ENCODE results near the gene VWA8. TPM values are rescaled to one million over a fixed set of nuclear protein-coding genes. Genes with fewer than 3 reads are reported as not detected.

Gene VWA8
- total RNA-seq, 1 experiment from 2014 or later: 22.6 TPM

DNA sequence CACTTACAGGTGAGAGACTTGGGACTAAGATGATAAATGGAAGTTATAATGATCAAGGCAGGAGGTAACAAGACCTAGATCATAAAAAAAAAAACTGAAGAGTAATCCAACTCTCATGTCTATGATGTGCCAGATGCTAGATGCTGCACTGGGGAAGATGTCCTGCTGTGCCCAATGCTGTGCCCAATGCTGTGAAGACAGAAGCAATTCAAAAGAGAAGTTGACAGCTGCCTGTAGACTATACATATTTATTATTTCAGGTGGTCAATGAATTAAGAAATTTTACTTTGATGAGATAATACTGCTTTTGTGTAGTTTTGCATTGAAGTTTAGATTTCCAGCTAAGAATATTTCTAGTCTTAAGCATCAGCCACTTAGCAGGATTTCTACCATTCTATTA is 21.5 kb downstream of the VWA8 start:
- CTCF ChIA-PET: no interaction called here
- DNase-seq (ENCODE audit: low read depth, low spot score): no peak
- H2AFZ ChIP-seq (ENCODE audit: low read depth, low read length, poor library complexity, severe bottlenecking): no peak overlapping the region
- no TSS peak for BruUV-seq (replicated peaks)
- POLR2A ChIA-PET: no interaction called here
- no peaks in the 10 kb centered on the region for H3K9me3 ChIP-seq (ENCODE audit: control insufficient read depth in 1 of 2, insufficient read depth in 1 of 2, low read depth in 1 of 2, low read length in 2 of 2)
- TF ChIP-seq CBX3 (IDR thresholded peaks at IDR 0.05; ENCODE audit: low read depth): no peak
- TF ChIP-seq, protein P1, sequence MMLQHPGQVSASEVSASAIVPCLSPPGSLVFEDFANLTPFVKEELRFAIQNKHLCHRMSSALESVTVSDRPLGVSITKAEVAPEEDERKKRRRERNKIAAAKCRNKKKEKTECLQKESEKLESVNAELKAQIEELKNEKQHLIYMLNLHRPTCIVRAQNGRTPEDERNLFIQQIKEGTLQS (IDR thresholded peaks at IDR 0.05): no peak
- no peak for TF ChIP-seq RAD21 (IDR thresholded peaks at IDR 0.05; ENCODE audit: low read depth)
- no peak for TF ChIP-seq JUND (IDR thresholded peaks at IDR 0.05)
- no peak for TF ChIP-seq CEBPB (IDR thresholded peaks at IDR 0.05; ENCODE audit: low read depth)
- no peak for TF ChIP-seq ZFX (IDR thresholded peaks at IDR 0.05)
- no peak for TF ChIP-seq POLR2AphosphoS5 (IDR thresholded peaks at IDR 0.05; ENCODE audit: low read depth, low read length)
- TF ChIP-seq, protein P2, sequence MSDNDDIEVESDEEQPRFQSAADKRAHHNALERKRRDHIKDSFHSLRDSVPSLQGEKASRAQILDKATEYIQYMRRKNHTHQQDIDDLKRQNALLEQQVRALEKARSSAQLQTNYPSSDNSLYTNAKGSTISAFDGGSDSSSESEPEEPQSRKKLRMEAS (IDR thresholded peaks at IDR 0.05): no peak
- TF ChIP-seq, protein P3, sequence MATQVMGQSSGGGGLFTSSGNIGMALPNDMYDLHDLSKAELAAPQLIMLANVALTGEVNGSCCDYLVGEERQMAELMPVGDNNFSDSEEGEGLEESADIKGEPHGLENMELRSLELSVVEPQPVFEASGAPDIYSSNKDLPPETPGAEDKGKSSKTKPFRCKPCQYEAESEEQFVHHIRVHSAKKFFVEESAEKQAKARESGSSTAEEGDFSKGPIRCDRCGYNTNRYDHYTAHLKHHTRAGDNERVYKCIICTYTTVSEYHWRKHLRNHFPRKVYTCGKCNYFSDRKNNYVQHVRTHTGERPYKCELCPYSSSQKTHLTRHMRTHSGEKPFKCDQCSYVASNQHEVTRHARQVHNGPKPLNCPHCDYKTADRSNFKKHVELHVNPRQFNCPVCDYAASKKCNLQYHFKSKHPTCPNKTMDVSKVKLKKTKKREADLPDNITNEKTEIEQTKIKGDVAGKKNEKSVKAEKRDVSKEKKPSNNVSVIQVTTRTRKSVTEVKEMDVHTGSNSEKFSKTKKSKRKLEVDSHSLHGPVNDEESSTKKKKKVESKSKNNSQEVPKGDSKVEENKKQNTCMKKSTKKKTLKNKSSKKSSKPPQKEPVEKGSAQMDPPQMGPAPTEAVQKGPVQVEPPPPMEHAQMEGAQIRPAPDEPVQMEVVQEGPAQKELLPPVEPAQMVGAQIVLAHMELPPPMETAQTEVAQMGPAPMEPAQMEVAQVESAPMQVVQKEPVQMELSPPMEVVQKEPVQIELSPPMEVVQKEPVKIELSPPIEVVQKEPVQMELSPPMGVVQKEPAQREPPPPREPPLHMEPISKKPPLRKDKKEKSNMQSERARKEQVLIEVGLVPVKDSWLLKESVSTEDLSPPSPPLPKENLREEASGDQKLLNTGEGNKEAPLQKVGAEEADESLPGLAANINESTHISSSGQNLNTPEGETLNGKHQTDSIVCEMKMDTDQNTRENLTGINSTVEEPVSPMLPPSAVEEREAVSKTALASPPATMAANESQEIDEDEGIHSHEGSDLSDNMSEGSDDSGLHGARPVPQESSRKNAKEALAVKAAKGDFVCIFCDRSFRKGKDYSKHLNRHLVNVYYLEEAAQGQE (IDR thresholded peaks at IDR 0.05; ENCODE audit: low read depth): no peak
- TF ChIP-seq SRF (IDR thresholded peaks at IDR 0.05; ENCODE audit: low read depth): no peak
- peaks cover 57% of the 10 kb centered on the region for H3K79me2 ChIP-seq (ENCODE audit: insufficient read depth, low read length)
- H3K27me3 ChIP-seq (ENCODE audit: insufficient read depth, low read length): no peaks in the 10 kb centered on the region
- intact Hi-C loops (cut with micrococcal nuclease): no loop called here
- no peak overlapping the region for H3K4me3 ChIP-seq (replicated peaks in 1 of 2; ENCODE audit: low read depth in 1 of 2, low read length in 2 of 2)
- no peaks in the 10 kb centered on the region for H3K36me3 ChIP-seq (ENCODE audit: control insufficient read depth in 1 of 2, insufficient read depth in 2 of 2, low read length in 2 of 2)
- H3K27ac ChIP-seq (ENCODE audit: low read depth, low read length): no peak overlapping the region
- no peaks in the 10 kb centered on the region for H4K20me1 ChIP-seq (ENCODE audit: insufficient read depth)
- H3K4me2 ChIP-seq (ENCODE audit: low read length): no peak overlapping the region
- no peaks in the 10 kb centered on the region for H3K9me2 ChIP-seq (ENCODE audit: insufficient read depth)
- H3K9ac ChIP-seq (ENCODE audit: low read length): no peak overlapping the region
- no peaks in the 10 kb centered on the region for H3K4me1 ChIP-seq (ENCODE audit: control insufficient read depth in 1 of 2, insufficient read depth in 2 of 2, low read length in 2 of 2)
- RAD21 ChIA-PET (ENCODE audit: low non-redundant PET in 1 of 2, low total read pairs in 2 of 2, uncharacterized antibody in 2 of 2, unreplicated experiment in 2 of 2): no interaction called here
- no peak for ATAC-seq

Measured in HCT116 (cell line).